GM18858 (cell line): ENCODE measurements around the gene LTBP3.
"Not testable (repeated sequence)": the region's sequence is repeated elsewhere in the genome, so short reads cannot be mapped to it uniquely, and the experiment has no call there.

Experiments
- ATAC-seq: cut with Tn5 transposase; IDR thresholded peaks from one replicate; pipeline ENCODE4 v1.9.1; 2021; ENCODE audit not compliant: unreplicated experiment

LTBP3 gene

GRCh38 chr11:65572356-65573051 is 14.3 kb upstream of the LTBP3 start, which contains the start of gene FAM89B:
FAM89B (plus strand) TSS chr11:65572538; CDS start chr11:65572670, 132 bp downstream.
- ATAC-seq: no peak

GRCh38 chr11:65571940-65572339 is 13.8 kb upstream of the LTBP3 start:
- ATAC-seq: no peak

- ATAC-seq: no peak
These were observed 13.3 kb upstream of the LTBP3 start for GRCh38 chr11:65571420-65571819.

- ATAC-seq: peak; percentile 46
These were observed 12.1 kb upstream of the LTBP3 start, which contains the start of gene ZNRD2 for GRCh38 chr11:65569973-65570918. ZNRD2 (plus strand) TSS chr11:65570477; CDS start chr11:65570492, 15 bp downstream.

- ATAC-seq: no peak
These were observed 11.2 kb upstream of the LTBP3 start for GRCh38 chr11:65569164-65569972.

- no peak for ATAC-seq
These were observed 7.7 kb upstream of the LTBP3 start for GRCh38 chr11:65565624-65566453.

GRCh38 chr11:65564879-65565559 is 6.9 kb upstream of the LTBP3 start:
- not testable (repeated sequence) for ATAC-seq

GRCh38 chr11:65563601-65564000 is 5.4 kb upstream of the LTBP3 start:
- ATAC-seq: no peak

- no peak for ATAC-seq
These were observed 4.6 kb upstream of the LTBP3 start for GRCh38 chr11:65562788-65563187.

- ATAC-seq: no peak
These were observed 3.9 kb upstream of the LTBP3 start for GRCh38 chr11:65562020-65562419.

- ATAC-seq: no peak
These were observed 2.6 kb upstream of the LTBP3 start for GRCh38 chr11:65560555-65561418.

- no peak for ATAC-seq
These were observed 1.9 kb upstream of the LTBP3 start for GRCh38 chr11:65559951-65560537.

- no peak for ATAC-seq
These were observed 1.4 kb upstream of the LTBP3 start for GRCh38 chr11:65559535-65559934.

- no peak for ATAC-seq
These were observed 861 bp upstream of the LTBP3 start for GRCh38 chr11:65558930-65559509.

- no peak for ATAC-seq
These were observed 718 bp downstream of the LTBP3 start for GRCh38 chr11:65557280-65558001.

- ATAC-seq: no peak
These were observed 1.5 kb downstream of the LTBP3 start for GRCh38 chr11:65556470-65557279.
